HK-2 (cell line): ENCODE results near the gene PRKAR2A.
A peak's percentile ranks its signal among the peaks of the same experiment; 100 is the strongest.
"Not testable (repeated sequence)": the region's sequence is repeated elsewhere in the genome, so short reads cannot be mapped to it uniquely, and the experiment has no call there.

Source experiments
- DNase-seq: peaks from one replicate; pipeline ENCODE4 v3.0.0-alpha.2; 2018; ENCODE audit not compliant: unreplicated experiment

The PRKAR2A gene

GRCh38 chr3:48733752-48734518 lies 113.7 kb downstream of the PRKAR2A start:
- DNase-seq, result not testable (repeated sequence)

- no peak for DNase-seq
Observed at GRCh38 chr3:48727511-48727910, 120.2 kb downstream of the PRKAR2A start.

DNA sequence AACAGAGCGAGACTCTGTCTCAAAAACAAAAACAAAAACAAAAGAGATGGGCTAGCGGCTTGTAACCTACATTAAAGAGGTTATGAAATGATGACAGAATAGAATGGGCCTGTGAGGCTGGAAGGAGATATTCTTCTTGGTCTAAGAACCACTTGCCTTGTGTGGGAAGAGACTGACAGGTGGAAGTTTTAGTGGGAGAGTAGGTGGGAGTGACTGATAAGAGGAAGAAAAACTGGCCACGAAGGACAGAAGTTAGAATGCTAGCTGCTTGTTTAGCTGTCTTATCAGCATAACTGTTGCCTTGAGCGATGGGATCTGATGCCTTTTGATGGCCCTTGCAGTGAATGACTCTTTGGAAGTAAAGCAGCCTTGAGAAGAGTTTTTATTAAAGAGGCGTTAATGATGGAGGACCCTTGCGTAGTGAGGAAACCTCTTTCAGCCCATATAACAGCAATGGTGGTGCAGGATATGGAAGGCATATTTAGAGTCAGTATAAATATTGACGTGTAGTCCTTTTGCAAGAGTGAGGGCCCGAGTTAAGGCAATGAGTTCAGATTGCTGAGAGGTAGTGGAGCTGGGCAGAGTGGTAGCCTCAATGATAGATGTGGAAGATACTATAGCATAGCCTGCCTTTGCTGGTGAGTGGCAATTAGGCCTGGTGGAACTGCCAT lies 122.4 kb downstream of the PRKAR2A start:
- DNase-seq, result not testable (repeated sequence)

- DNase-seq, result no peak
Observed at GRCh38 chr3:48723725-48724124, 123.9 kb downstream of the PRKAR2A start.

GRCh38 chr3:48723293-48723692 lies 124.4 kb downstream of the PRKAR2A start:
- DNase-seq, result not testable (repeated sequence)

DNA sequence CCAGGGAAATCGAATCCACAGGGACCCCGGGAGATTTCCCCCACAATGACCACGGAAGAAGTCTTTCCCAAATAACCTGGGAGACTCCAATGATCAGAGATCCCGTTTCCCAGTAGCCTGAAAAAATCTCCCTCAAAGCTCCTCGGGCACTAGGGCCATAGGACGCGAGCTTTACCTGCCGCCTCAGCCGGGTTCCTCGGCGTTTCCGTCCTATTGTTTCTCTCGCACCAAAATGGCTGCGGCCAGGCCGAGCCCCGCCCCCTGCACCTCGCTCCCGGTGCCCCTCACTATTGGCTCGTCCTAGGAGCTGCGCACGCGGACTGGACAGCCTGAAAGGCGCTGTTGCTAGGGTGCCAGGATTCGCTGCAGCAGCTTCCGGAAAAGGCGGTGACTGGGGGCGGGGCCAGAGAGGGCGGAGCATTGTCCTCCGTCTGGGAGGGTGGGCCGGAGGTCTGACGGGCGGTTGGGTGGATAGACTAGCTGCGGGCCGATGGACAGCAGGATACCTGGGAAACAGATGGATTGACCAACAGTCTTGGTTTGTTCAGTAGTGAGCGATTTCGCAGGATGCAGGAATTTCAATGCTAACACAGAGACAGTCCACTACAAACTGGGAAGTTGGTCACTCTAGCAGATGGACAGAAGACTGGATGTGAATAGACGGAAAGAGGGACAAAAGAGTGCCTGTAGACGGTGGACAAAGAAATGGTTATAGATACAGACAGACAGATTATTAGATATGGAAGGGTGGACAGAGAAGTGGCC lies 130.5 kb downstream of the PRKAR2A start, which contains the start of gene IP6K2:
Gene IP6K2 (minus strand): TSS at position 240 of the 765 bp plus-strand sequence. CDS start 21,930 bp downstream, outside the sequence.
- DNase-seq, result peak; percentile 96

DNA sequence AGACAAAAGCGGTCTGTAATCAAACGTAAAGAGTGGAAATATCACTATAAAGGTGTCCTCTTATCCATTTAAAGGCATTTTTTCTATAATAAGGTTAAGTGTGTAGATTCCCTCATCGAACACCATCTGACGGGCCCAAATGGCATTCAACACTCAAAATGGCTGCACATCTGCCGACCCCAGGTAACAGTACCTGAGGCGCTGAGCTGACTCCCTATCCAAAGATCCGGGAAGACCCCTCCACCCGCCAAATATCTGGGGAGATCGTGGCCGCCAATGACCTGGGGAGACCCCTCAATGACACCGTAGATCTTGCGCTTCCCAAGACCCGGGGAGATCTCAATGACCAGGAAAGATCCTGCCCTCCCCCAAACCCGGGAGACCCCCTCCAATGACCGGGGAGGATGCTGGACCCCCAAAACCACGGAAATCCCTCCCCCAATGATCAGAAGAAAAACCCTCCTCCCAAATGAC lies 131.1 kb downstream of the PRKAR2A start:
- no peak for DNase-seq

GRCh38 chr3:48715174-48715800 lies 132.4 kb downstream of the PRKAR2A start:
- DNase-seq, result no peak

DNA sequence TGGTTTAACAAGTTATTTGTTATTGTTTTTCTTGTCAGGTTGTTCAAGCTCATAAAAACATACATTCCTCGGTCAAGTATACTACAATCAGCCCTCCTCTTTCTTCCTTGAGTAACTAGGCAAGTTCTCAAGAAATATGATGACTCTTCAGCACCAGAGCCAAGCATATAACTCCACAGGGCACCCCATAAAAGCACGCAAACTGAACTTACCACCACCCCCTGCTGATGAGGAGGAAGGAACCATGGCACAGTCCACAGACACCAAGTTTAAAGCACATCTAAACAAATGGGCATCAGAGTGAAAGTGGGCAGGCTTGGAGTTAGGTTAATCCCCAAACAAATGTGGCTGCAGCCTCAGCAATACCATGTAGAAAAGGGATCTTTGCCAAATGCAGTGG lies 135.9 kb downstream of the PRKAR2A start:
- no peak for DNase-seq

DNA sequence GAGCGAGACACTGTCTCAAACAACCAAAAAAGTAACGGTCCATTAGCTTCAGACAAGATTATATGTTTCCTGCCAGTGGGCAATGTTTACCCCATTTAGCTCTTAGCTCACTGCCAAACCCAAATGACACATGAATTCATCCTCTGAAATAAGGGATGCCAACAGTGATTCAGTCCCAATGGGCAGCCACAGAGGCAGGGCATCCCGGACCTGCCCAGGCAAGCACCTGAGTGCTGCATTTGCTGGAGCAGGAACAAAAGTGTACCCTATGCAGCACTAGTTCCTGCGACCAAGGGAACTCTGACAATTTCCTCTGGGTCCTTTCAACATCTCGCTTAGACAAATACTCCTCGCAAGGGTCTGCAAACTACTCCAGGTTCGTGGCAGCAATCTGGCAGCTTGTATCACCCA lies 138.6 kb downstream of the PRKAR2A start:
- no peak for DNase-seq

DNA sequence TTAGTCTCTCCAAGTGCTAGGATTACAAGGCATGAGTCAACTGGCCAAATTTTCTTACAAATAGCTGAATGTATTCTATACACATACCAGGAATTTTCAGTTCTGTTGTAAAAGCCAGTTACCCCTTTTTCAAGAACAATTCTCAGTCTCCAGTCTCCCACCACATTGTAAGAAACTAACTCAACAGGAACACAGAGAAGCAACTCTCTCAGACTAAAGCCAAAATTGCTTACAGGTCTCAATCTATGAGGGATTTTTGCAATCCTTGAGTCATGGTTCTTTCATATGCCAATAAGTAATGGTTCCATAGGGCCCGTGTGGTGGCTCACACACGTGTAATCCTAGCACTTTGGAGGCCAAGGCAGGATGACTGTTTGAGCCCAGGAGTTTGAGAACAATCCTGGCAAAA lies 139.2 kb downstream of the PRKAR2A start:
- DNase-seq, result no peak

DNA sequence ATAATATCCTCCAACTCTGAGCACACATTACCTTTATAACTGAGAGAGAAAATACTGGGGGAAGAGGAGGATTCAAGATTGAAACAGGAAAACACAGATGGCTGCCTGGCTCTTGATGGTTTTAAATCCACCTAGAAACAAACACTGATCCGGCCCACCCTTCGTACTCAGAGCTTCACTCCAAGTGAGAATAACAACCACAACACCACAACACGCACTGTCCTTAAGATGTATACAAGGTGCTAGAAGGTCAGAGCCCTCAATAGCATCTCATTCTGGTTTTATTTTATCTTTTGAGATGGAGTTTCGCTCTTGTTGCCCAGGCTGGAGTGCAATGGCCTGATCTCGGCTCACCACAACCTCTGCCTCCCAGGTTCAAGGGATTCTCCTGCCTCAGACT lies 140.5 kb downstream of the PRKAR2A start:
- no peak for DNase-seq

DNA sequence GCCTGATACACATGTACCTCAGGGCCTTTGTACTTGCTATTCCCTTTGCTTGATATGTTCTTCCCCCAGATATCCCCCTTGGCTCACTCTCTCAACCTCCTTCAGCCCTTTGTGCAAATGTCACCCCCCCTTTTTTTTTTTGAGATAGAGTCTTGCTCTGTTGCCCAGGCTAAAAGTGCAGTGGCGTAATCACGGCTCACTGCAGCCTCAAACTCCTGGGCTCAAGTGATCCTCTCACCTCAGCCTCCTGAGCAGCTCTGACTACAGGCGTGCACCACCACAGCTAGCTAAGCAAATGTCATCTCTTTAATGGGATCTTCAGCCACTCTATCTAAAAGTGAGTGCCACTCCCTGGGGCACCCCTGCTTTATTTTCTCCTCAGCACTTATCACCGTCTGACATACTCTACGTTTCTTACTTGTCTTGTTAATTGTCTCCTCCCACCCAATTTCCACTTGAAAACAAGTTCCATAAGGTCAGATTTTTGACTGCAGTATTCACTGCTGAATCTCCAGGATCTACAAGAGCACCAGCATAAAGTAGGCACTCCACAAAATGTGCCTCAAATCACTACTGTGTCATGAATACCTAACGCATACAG lies 145.3 kb downstream of the PRKAR2A start:
- no peak for DNase-seq

DNA sequence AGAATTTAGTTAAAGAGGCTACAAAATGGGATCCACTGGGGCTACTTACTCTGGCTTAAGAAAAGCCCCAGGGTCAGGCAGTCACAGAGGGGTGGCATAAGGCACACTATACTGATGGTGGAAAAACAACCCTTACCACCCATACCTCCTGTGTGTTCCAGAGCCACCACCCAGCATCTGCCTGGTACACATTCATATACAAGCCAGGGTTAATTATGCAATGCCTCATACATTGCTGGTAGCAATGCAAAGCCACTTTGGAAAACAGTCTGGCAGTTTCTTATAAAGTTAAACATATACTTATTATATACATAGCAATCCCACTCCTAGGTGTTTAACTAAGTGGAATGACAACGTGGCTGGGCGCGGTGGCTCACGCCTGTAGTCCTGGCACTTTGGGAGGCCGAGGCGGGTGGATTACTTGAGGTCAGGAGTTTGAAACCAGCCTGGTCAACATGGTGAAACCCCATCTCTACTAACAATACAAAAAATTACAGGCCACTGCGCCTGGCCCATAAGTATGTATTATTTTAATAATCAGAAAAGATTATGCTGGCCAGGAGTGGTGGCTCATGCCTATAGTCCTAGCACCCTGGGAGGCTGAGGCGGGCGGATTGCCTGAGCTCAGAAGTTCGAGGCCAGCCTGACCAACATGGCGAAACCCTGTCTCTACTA lies 146.8 kb downstream of the PRKAR2A start:
- DNase-seq, result no peak

DNA sequence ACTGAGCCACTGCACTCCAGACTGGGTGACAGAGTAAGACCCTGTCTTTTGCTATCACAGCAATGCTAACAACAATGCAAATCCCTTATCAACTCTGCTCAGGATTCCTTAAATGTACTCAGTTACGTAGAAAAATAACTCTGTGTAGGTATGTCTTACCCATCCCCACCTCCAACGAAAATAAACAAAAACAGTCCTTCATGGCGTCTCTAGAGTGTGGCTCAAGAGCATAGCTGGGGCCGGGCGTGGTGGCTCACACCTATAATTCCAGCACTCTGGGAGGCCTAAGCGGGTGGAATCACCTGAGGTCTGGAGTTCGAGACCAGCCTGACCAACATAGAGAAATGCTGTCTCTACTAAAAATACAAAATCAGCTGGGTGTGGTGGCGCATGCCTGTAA lies 148.8 kb downstream of the PRKAR2A start:
- DNase-seq, result no peak

GRCh38 chr3:48697952-48698351 lies 149.7 kb downstream of the PRKAR2A start:
- no peak for DNase-seq

- no peak for DNase-seq
Observed at GRCh38 chr3:48696601-48697000, 151.1 kb downstream of the PRKAR2A start.
